ENCODE results near the gene ZNRF3. TPM values are rescaled to one million over a fixed set of nuclear protein-coding genes. Genes with fewer than 3 reads are reported as not detected.

Gene ZNRF3
- total and polyA plus RNA-seq, 2 experiments from 2014 or later, result 11.1 to 32.2 TPM

GRCh38 chr22:28867191-28867590, 16.2 kb upstream of the ZNRF3 start:
- no peak overlapping the region for H3K4me3 Mint-ChIP-seq
- no peak overlapping the region for H3K27ac Mint-ChIP-seq
- Histone ChIP-seq H3K4me1 (ENCODE audit: insufficient read depth) (no peaks in the 10 kb centered on the region), H4K20me1 (replicated peaks; ENCODE audit: insufficient read depth) (no peaks in the 10 kb centered on the region), H3K27me3 (ENCODE audit: insufficient read depth) (no peaks in the 10 kb centered on the region), H3K4me2 (no peak overlapping the region), H3K79me2 (replicated peaks; ENCODE audit: insufficient read depth) (no peaks in the 10 kb centered on the region), H3K27ac (ENCODE audit: low read depth) (no peak overlapping the region), H3K9me2 (ENCODE audit: insufficient read depth) (no peaks in the 10 kb centered on the region; the same call in 1 of the 2 replicates), H3K4me3 (no peak overlapping the region), H2AFZ (0 out of 2 replicates have a peak overlapping the region, but pooled peaks have one; percentile 76), H3F3A (replicated peaks; ENCODE audit: low read depth) (no peaks in the 10 kb centered on the region), H3K36me3 (ENCODE audit: insufficient read depth) (no peaks in the 10 kb centered on the region)
- H3K36me3 Mint-ChIP-seq (ENCODE audit: low read depth), result no peaks in the 10 kb centered on the region
- no peaks in the 10 kb centered on the region for H3K9me3 Mint-ChIP-seq
- no peak for DNase-seq (ENCODE audit: low spot score)
- H3K4me1 Mint-ChIP-seq, result no peaks in the 10 kb centered on the region
- no peak for ATAC-seq
- H3K27me3 Mint-ChIP-seq (ENCODE audit: insufficient read depth, low read depth, poor library complexity), result peaks cover 15% of the 10 kb centered on the region
- TF ChIP-seq, protein P1, sequence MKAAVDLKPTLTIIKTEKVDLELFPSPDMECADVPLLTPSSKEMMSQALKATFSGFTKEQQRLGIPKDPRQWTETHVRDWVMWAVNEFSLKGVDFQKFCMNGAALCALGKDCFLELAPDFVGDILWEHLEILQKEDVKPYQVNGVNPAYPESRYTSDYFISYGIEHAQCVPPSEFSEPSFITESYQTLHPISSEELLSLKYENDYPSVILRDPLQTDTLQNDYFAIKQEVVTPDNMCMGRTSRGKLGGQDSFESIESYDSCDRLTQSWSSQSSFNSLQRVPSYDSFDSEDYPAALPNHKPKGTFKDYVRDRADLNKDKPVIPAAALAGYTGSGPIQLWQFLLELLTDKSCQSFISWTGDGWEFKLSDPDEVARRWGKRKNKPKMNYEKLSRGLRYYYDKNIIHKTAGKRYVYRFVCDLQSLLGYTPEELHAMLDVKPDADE (IDR thresholded peaks at IDR 0.05), result no peak
- TF ChIP-seq CREB1 (CRISPR knock-in tag; IDR thresholded peaks at IDR 0.05; ENCODE audit: low read depth) (no peak), ZNF331 (CRISPR knock-in tag; IDR thresholded peaks at IDR 0.05; ENCODE audit: low read depth) (no peak), ZNF114 (CRISPR knock-in tag; IDR thresholded peaks at IDR 0.05) (no peak), CTCF (conservative IDR thresholded peaks at IDR 0.05; ENCODE audit: low read depth in 2 of 2) (no peak), EZH2 (IDR thresholded peaks at IDR 0.05; ENCODE audit: low read depth, unreplicated experiment) (no peak), STAT1 (IDR thresholded peaks at IDR 0.05; ENCODE audit: unreplicated experiment) (no peak), POLR2AphosphoS5 (IDR thresholded peaks at IDR 0.05; ENCODE audit: low read depth) (no peak), JUNB (IDR thresholded peaks at IDR 0.05; ENCODE audit: unreplicated experiment) (no peak), EZH2phosphoT487 (IDR thresholded peaks at IDR 0.05; ENCODE audit: unreplicated experiment) (no peak), REST (IDR thresholded peaks at IDR 0.05; ENCODE audit: unreplicated experiment) (no peak), NANOG (IDR thresholded peaks at IDR 0.05; ENCODE audit: borderline replicate concordance) (no peak)
- TF ChIP-seq, protein P2, sequence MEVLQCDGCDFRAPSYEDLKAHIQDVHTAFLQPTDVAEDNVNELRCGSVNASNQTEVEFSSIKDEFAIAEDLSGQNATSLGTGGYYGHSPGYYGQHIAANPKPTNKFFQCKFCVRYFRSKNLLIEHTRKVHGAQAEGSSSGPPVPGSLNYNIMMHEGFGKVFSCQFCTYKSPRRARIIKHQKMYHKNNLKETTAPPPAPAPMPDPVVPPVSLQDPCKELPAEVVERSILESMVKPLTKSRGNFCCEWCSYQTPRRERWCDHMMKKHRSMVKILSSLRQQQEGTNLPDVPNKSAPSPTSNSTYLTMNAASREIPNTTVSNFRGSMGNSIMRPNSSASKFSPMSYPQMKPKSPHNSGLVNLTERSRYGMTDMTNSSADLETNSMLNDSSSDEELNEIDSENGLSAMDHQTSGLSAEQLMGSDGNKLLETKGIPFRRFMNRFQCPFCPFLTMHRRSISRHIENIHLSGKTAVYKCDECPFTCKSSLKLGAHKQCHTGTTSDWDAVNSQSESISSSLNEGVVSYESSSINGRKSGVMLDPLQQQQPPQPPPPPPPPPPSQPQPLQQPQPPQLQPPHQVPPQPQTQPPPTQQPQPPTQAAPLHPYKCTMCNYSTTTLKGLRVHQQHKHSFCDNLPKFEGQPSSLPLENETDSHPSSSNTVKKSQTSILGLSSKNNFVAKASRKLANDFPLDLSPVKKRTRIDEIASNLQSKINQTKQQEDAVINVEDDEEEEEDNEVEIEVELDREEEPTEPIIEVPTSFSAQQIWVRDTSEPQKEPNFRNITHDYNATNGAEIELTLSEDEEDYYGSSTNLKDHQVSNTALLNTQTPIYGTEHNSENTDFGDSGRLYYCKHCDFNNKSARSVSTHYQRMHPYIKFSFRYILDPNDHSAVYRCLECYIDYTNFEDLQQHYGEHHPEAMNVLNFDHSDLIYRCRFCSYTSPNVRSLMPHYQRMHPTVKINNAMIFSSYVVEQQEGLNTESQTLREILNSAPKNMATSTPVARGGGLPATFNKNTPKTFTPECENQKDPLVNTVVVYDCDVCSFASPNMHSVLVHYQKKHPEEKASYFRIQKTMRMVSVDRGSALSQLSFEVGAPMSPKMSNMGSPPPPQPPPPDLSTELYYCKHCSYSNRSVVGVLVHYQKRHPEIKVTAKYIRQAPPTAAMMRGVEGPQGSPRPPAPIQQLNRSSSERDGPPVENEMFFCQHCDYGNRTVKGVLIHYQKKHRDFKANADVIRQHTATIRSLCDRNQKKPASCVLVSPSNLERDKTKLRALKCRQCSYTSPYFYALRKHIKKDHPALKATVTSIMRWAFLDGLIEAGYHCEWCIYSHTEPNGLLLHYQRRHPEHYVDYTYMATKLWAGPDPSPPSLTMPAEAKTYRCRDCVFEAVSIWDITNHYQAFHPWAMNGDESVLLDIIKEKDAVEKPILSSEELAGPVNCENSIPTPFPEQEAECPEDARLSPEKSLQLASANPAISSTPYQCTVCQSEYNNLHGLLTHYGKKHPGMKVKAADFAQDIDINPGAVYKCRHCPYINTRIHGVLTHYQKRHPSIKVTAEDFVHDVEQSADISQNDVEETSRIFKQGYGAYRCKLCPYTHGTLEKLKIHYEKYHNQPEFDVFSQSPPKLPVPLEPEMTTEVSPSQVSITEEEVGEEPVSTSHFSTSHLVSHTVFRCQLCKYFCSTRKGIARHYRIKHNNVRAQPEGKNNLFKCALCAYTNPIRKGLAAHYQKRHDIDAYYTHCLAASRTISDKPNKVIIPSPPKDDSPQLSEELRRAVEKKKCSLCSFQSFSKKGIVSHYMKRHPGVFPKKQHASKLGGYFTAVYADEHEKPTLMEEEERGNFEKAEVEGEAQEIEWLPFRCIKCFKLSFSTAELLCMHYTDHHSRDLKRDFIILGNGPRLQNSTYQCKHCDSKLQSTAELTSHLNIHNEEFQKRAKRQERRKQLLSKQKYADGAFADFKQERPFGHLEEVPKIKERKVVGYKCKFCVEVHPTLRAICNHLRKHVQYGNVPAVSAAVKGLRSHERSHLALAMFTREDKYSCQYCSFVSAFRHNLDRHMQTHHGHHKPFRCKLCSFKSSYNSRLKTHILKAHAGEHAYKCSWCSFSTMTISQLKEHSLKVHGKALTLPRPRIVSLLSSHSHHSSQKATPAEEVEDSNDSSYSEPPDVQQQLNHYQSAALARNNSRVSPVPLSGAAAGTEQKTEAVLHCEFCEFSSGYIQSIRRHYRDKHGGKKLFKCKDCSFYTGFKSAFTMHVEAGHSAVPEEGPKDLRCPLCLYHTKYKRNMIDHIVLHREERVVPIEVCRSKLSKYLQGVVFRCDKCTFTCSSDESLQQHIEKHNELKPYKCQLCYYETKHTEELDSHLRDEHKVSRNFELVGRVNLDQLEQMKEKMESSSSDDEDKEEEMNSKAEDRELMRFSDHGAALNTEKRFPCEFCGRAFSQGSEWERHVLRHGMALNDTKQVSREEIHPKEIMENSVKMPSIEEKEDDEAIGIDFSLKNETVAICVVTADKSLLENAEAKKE (CRISPR knock-in tag; IDR thresholded peaks at IDR 0.05), result no peak
